ENCODE data around the gene PTPN23.

DNA sequence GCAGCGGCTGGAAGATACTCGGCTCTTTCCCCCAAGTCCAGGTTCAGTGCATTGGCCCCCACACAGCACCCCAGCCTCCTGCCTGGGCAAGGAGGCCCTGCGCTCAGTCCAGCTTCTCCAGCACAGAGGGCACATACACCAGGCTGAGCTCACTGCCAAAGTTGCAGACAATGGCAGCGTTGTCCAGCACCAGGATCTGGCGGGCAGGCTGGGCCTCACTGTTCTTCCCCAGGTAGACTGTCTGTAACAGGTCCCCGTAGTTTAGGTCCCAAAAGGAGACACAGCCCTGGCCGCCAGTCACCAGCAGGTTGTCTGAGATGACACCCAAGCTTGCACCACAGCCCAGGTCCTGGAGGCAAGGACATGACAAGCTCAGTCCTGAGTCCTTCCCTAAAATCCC, 32.9 kb downstream of the PTPN23 start:
- TF ChIP-seq, protein P1, sequence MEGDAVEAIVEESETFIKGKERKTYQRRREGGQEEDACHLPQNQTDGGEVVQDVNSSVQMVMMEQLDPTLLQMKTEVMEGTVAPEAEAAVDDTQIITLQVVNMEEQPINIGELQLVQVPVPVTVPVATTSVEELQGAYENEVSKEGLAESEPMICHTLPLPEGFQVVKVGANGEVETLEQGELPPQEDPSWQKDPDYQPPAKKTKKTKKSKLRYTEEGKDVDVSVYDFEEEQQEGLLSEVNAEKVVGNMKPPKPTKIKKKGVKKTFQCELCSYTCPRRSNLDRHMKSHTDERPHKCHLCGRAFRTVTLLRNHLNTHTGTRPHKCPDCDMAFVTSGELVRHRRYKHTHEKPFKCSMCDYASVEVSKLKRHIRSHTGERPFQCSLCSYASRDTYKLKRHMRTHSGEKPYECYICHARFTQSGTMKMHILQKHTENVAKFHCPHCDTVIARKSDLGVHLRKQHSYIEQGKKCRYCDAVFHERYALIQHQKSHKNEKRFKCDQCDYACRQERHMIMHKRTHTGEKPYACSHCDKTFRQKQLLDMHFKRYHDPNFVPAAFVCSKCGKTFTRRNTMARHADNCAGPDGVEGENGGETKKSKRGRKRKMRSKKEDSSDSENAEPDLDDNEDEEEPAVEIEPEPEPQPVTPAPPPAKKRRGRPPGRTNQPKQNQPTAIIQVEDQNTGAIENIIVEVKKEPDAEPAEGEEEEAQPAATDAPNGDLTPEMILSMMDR (IDR thresholded peaks at IDR 0.05; ENCODE audit: low read depth, low read length, poor library complexity, severe bottlenecking) = no peak
- TF ChIP-seq EZH2phosphoT487 (IDR thresholded peaks at IDR 0.05; ENCODE audit: borderline replicate concordance, low read length) = no peak
